Measurements from ENCODE around the gene NAV3. TPM values are rescaled to one million over a fixed set of nuclear protein-coding genes. Genes with fewer than 3 reads are reported as not detected.

Gene NAV3
- total RNA-seq, 1 experiment from 2014 or later: 4.1 TPM

DNA sequence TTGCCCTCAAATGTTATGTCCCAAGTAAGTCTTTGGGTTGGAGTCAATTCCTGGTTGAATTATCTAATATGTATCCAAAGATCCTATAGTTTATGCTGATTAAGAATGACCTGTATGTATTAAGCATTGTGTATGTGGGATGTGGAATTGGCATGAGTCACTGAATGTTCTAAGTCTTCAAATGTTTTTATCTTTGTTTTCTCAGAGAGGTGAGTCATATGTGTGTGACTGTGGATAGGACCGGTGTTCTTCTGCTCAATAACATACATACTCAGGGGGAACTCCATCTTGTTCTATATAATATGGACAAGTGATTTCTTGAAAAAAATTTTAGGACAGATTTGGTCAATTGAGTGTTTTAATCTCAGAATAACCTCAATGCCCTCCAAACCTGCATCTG, 57.9 kb downstream of the NAV3 start:
- CTCF ChIA-PET: no interaction called here
- peaks cover 4% of the 10 kb centered on the region for H3K9me3 Mint-ChIP-seq (ENCODE audit: low read depth, unreplicated experiment)
- intact Hi-C loops (cut with micrococcal nuclease; ENCODE audit: unreplicated experiment): no loop called here

DNA sequence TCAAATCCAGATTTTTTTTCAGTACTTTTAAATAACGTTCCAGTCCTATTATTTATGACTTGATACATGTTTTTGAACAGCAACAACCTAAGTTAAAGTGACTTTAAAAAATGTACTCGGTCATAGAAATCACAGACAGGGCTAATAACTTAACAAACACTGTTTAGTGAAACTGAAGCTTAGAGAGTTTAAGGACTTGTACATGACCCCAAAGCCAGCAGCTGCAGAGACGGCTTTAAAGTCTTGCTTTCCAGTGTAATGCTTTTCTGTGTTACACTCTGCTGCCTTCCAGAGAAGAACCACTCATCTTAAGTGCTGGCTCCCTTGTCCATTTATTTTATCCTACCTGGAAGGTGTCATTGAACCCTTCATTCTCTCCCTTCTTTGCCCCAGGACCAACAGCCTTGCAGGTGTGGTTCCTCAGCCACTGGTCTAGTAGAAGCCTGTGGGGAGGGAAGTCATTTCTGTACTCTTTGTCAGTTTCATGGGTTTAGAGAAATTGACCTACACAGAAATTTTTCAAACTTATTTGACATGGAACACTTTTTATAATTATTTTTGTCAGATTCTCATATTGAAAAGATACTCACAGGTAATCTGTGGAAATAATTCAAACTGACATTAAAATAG, 60.9 kb downstream of the NAV3 start:
- no peak for DNase-seq
- no TSS peak for BruUV-seq (replicated peaks)
- Mint-ChIP-seq H3K4me3 (ENCODE audit: low read depth, unreplicated experiment) (no peak overlapping the region), H3K4me1 (ENCODE audit: low read depth, unreplicated experiment) (peaks cover 42% of the 10 kb centered on the region), H3K27me3 (ENCODE audit: unreplicated experiment) (no peaks in the 10 kb centered on the region), H3K9me3 (ENCODE audit: low read depth, unreplicated experiment) (peaks cover 4% of the 10 kb centered on the region), H3K27ac (ENCODE audit: unreplicated experiment) (no peak overlapping the region), H3K36me3 (ENCODE audit: insufficient read depth, unreplicated experiment) (peaks cover 6% of the 10 kb centered on the region)
- CTCF ChIA-PET: no interaction called here
- TF ChIP-seq, protein P1, sequence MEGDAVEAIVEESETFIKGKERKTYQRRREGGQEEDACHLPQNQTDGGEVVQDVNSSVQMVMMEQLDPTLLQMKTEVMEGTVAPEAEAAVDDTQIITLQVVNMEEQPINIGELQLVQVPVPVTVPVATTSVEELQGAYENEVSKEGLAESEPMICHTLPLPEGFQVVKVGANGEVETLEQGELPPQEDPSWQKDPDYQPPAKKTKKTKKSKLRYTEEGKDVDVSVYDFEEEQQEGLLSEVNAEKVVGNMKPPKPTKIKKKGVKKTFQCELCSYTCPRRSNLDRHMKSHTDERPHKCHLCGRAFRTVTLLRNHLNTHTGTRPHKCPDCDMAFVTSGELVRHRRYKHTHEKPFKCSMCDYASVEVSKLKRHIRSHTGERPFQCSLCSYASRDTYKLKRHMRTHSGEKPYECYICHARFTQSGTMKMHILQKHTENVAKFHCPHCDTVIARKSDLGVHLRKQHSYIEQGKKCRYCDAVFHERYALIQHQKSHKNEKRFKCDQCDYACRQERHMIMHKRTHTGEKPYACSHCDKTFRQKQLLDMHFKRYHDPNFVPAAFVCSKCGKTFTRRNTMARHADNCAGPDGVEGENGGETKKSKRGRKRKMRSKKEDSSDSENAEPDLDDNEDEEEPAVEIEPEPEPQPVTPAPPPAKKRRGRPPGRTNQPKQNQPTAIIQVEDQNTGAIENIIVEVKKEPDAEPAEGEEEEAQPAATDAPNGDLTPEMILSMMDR (IDR thresholded peaks at IDR 0.05; ENCODE audit: unreplicated experiment): no peak
- intact Hi-C loops (cut with micrococcal nuclease; ENCODE audit: unreplicated experiment): no loop called here

More for the DNA sequence above, 57.9 kb downstream of the NAV3 start:
- TF ChIP-seq, protein P1 (IDR thresholded peaks at IDR 0.05; ENCODE audit: unreplicated experiment): no peak
- peak overlapping the region; percentile 27 for H3K27ac Mint-ChIP-seq (ENCODE audit: unreplicated experiment)
- no peaks in the 10 kb centered on the region for H3K27me3 Mint-ChIP-seq (ENCODE audit: unreplicated experiment)
- H3K36me3 Mint-ChIP-seq (ENCODE audit: insufficient read depth, unreplicated experiment): peaks cover under 1% of the 10 kb centered on the region
- DNase-seq: no peak
- BruUV-seq (replicated peaks): no TSS peak
- no peak overlapping the region for H3K4me3 Mint-ChIP-seq (ENCODE audit: low read depth, unreplicated experiment)
- peaks cover 19% of the 10 kb centered on the region for H3K4me1 Mint-ChIP-seq (ENCODE audit: low read depth, unreplicated experiment)

DNA sequence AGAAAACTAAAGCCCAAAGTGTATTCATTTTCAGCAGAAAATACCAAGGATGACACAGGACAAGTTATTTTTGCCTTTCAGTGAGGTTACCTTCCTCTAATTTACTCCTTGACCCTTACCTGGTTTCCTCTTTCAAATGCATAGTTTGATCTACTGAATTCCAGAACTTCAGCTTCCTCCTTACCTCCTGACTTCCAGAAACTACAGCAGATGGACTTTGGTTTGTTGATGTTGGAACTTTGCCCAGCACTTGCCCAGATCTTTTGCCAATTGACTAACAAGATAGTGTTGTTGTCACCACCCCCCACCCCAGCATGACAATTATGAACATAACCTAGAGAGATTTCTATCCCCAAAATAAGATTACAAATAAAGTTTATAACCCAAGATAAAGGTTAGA, 63.2 kb downstream of the NAV3 start:
- peak overlapping the region; percentile 73 for H3K27ac Mint-ChIP-seq (ENCODE audit: unreplicated experiment)
- peak overlapping the region; percentile 35 for H3K4me3 Mint-ChIP-seq (ENCODE audit: low read depth, unreplicated experiment)
- CTCF ChIA-PET: interaction anchor here (0.5 to 2.3 kb wide), 3 partner anchors 31 to 115 kb away, joined by 3 to 9 read pairs (median 5); no protein-coding TSS in a partner anchor

DNA sequence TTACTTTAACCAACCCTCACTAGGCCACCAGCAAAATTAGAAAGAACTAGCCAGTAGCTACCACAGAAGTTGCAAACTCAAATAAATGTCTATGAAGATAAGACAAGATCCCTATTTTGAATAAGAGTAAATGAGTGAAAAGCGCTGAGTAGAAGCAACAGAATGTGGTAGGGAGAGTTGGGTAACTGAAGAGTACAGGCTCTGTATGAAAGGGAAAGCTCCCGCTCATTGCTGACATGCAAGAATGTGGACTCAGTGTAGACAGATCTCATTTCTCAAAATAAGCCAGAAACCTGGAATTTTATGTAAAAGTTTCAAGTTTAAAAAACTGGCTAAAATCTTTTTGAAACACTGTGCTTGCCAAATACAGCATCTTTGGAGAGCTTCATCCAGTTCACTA, 63.9 kb downstream of the NAV3 start:
- Mint-ChIP-seq H3K4me3 (ENCODE audit: low read depth, unreplicated experiment) (no peak overlapping the region), H3K27ac (ENCODE audit: unreplicated experiment) (no peak overlapping the region), H3K4me1 (ENCODE audit: low read depth, unreplicated experiment) (peaks cover 32% of the 10 kb centered on the region), H3K36me3 (ENCODE audit: insufficient read depth, unreplicated experiment) (peaks cover 6% of the 10 kb centered on the region), H3K27me3 (ENCODE audit: unreplicated experiment) (no peaks in the 10 kb centered on the region), H3K9me3 (ENCODE audit: low read depth, unreplicated experiment) (no peaks in the 10 kb centered on the region)
- CTCF ChIA-PET: interaction anchor here (0.5 to 2.3 kb wide), 3 partner anchors 31 to 116 kb away, joined by 3 to 9 read pairs (median 5); no protein-coding TSS in a partner anchor
- BruUV-seq (replicated peaks): no TSS peak
- intact Hi-C loops (cut with micrococcal nuclease; ENCODE audit: unreplicated experiment): no loop called here
- TF ChIP-seq, protein P1 (IDR thresholded peaks at IDR 0.05; ENCODE audit: unreplicated experiment): no peak
- DNase-seq: no peak

More for the DNA sequence above, 63.2 kb downstream of the NAV3 start:
- peaks cover 36% of the 10 kb centered on the region for H3K4me1 Mint-ChIP-seq (ENCODE audit: low read depth, unreplicated experiment)
- peaks cover under 1% of the 10 kb centered on the region for H3K9me3 Mint-ChIP-seq (ENCODE audit: low read depth, unreplicated experiment)
- H3K36me3 Mint-ChIP-seq (ENCODE audit: insufficient read depth, unreplicated experiment): peaks cover 6% of the 10 kb centered on the region
- H3K27me3 Mint-ChIP-seq (ENCODE audit: unreplicated experiment): no peaks in the 10 kb centered on the region
- intact Hi-C loops (cut with micrococcal nuclease; ENCODE audit: unreplicated experiment): no loop called here
- BruUV-seq (replicated peaks): no TSS peak
- peak; percentile 80 for DNase-seq
- TF ChIP-seq, protein P1 (IDR thresholded peaks at IDR 0.05; ENCODE audit: unreplicated experiment): no peak

Measured in Calu3 (cell line).